Measurements from ENCODE around the gene MRC2.
"Not testable (repeated sequence)": the region's sequence is repeated elsewhere in the genome, so short reads cannot be mapped to it uniquely, and the experiment has no call there.

MRC2 gene

GRCh38 chr17:62587554-62587953 is 39.9 kb upstream of the MRC2 start:
- in situ Hi-C loops (cut with HindIII; ENCODE audit: low pct_ligation_motif_present, low sequenced_read_pairs), result no loop called here
- DNase-seq, result no peak
- Histone ChIP-seq H3K27me3 (replicated peaks) (no peaks in the 10 kb centered on the region), H3K4me3 (ENCODE audit: low read depth, low read length) (no peak overlapping the region), H3K27ac (no peak overlapping the region), H3K36me3 (replicated peaks) (peaks cover 17% of the 10 kb centered on the region)
- no peak for TF ChIP-seq CTCF (IDR thresholded peaks at IDR 0.05; ENCODE audit: low read depth, low read length, missing control alignments)

GRCh38 chr17:62588109-62588508 is 39.4 kb upstream of the MRC2 start:
- no peak overlapping the region for H3K4me3 ChIP-seq (ENCODE audit: low read depth, low read length)
- DNase-seq, result no peak
- peaks cover 17% of the 10 kb centered on the region for H3K36me3 ChIP-seq (replicated peaks)
- in situ Hi-C loops (cut with HindIII; ENCODE audit: low pct_ligation_motif_present, low sequenced_read_pairs), result no loop called here
- H3K27ac ChIP-seq, result no peak overlapping the region
- no peak for TF ChIP-seq CTCF (IDR thresholded peaks at IDR 0.05; ENCODE audit: low read depth, low read length, missing control alignments)
- no peaks in the 10 kb centered on the region for H3K27me3 ChIP-seq (replicated peaks)

GRCh38 chr17:62591333-62591732 is 36.1 kb upstream of the MRC2 start:
- Histone ChIP-seq H3K27ac (no peak overlapping the region), H3K4me3 (ENCODE audit: low read depth, low read length) (no peak overlapping the region), H3K36me3 (replicated peaks) (peaks cover 18% of the 10 kb centered on the region), H3K27me3 (replicated peaks) (no peaks in the 10 kb centered on the region)
- DNase-seq, result no peak
- in situ Hi-C loops (cut with HindIII; ENCODE audit: low pct_ligation_motif_present, low sequenced_read_pairs), result no loop called here
- TF ChIP-seq CTCF (IDR thresholded peaks at IDR 0.05; ENCODE audit: low read depth, low read length, missing control alignments), result no peak

- DNase-seq; H3K27ac ChIP-seq; H3K4me3 ChIP-seq (ENCODE audit: low read depth, low read length); H3K27me3 ChIP-seq (replicated peaks); in situ Hi-C loops (cut with HindIII; ENCODE audit: low pct_ligation_motif_present, low sequenced_read_pairs): not testable (repeated sequence)
- peaks cover 21% of the 10 kb centered on the region for H3K36me3 ChIP-seq (replicated peaks)
Measured at GRCh38 chr17:62591822-62592221, 35.6 kb upstream of the MRC2 start.

- H3K27ac ChIP-seq, result peak overlapping the region; percentile 48
- TF ChIP-seq CTCF (IDR thresholded peaks at IDR 0.05; ENCODE audit: low read depth, low read length, missing control alignments), result peak; percentile 54
- no peak overlapping the region for H3K4me3 ChIP-seq (ENCODE audit: low read depth, low read length)
- DNase-seq, result peak; percentile 55
- in situ Hi-C loops (cut with HindIII; ENCODE audit: low pct_ligation_motif_present, low sequenced_read_pairs), result no loop called here
- H3K36me3 ChIP-seq (replicated peaks), result peaks cover 25% of the 10 kb centered on the region
- H3K27me3 ChIP-seq (replicated peaks), result no peaks in the 10 kb centered on the region
Measured at GRCh38 chr17:62592341-62593099, 35.0 kb upstream of the MRC2 start.

- H3K36me3 ChIP-seq (replicated peaks), result peaks cover 37% of the 10 kb centered on the region
- in situ Hi-C loops (cut with HindIII; ENCODE audit: low pct_ligation_motif_present, low sequenced_read_pairs), result no loop called here
- no peaks in the 10 kb centered on the region for H3K27me3 ChIP-seq (replicated peaks)
- no peak overlapping the region for H3K4me3 ChIP-seq (ENCODE audit: low read depth, low read length)
- no peak for TF ChIP-seq CTCF (IDR thresholded peaks at IDR 0.05; ENCODE audit: low read depth, low read length, missing control alignments)
- no peak for DNase-seq
- H3K27ac ChIP-seq, result no peak overlapping the region
Measured at GRCh38 chr17:62595484-62595883, 32.0 kb upstream of the MRC2 start.

Data from brain microvascular endothelial cell (primary cell).